ENCODE measurements around the gene GPANK1.

GPANK1 gene

GRCh38 chr6:31634131-31634530, 30.7 kb downstream of the GPANK1 start:
- H3K27ac ChIP-seq (ENCODE audit: low read length): no peak overlapping the region
- peaks cover 0 to 3% of the 10 kb centered on the region in 2 donors for H3K4me1 ChIP-seq (ENCODE audit: control insufficient read depth in 1 of 2, insufficient read depth in 2 of 2, low read length in 2 of 2)
- no peaks in the 10 kb centered on the region for H3K27me3 ChIP-seq (ENCODE audit: low read depth, low read length)
- no peak overlapping the region for H3K4me3 ChIP-seq (ENCODE audit: low read depth in 1 of 2, low read length in 2 of 2)
- H3K9me3 ChIP-seq (ENCODE audit: control insufficient read depth in 1 of 2, low read length in 2 of 2): no peaks in the 10 kb centered on the region
- H3K36me3 ChIP-seq (ENCODE audit: control insufficient read depth in 1 of 2, insufficient read depth in 2 of 2, low read length in 2 of 2): peaks cover 65 to 96% of the 10 kb centered on the region in 2 donors

- no peaks in the 10 kb centered on the region for H3K9me3 ChIP-seq (ENCODE audit: control insufficient read depth in 1 of 2, low read length in 2 of 2)
- H3K36me3 ChIP-seq (ENCODE audit: control insufficient read depth in 1 of 2, insufficient read depth in 2 of 2, low read length in 2 of 2): peaks cover 69 to 96% of the 10 kb centered on the region in 2 donors
- no peak overlapping the region for H3K27ac ChIP-seq (ENCODE audit: low read length)
- peaks cover 0 to 3% of the 10 kb centered on the region in 2 donors for H3K4me1 ChIP-seq (ENCODE audit: control insufficient read depth in 1 of 2, insufficient read depth in 2 of 2, low read length in 2 of 2)
- H3K4me3 ChIP-seq (ENCODE audit: low read depth in 1 of 2, low read length in 2 of 2): no peak overlapping the region
- no peaks in the 10 kb centered on the region for H3K27me3 ChIP-seq (ENCODE audit: low read depth, low read length)
Observed at GRCh38 chr6:31633447-31633846, 31.4 kb downstream of the GPANK1 start.

- Histone ChIP-seq H3K4me1 (ENCODE audit: control insufficient read depth in 1 of 2, insufficient read depth in 2 of 2, low read length in 2 of 2) (peaks cover 0 to 3% of the 10 kb centered on the region in 2 donors), H3K9me3 (ENCODE audit: control insufficient read depth in 1 of 2, low read length in 2 of 2) (no peaks in the 10 kb centered on the region), H3K36me3 (ENCODE audit: control insufficient read depth in 1 of 2, insufficient read depth in 2 of 2, low read length in 2 of 2) (peaks cover 76 to 97% of the 10 kb centered on the region in 2 donors), H3K27ac (ENCODE audit: low read length) (no peak overlapping the region), H3K27me3 (ENCODE audit: low read depth, low read length) (no peaks in the 10 kb centered on the region), H3K4me3 (ENCODE audit: low read depth in 1 of 2, low read length in 2 of 2) (no peak overlapping the region)
Observed at GRCh38 chr6:31632279-31632946, 32.4 kb downstream of the GPANK1 start.

GRCh38 chr6:31631681-31632278, 33.0 kb downstream of the GPANK1 start:
- Histone ChIP-seq H3K4me1 (ENCODE audit: control insufficient read depth in 1 of 2, insufficient read depth in 2 of 2, low read length in 2 of 2) (peaks cover 0 to 3% of the 10 kb centered on the region in 2 donors), H3K36me3 (ENCODE audit: control insufficient read depth in 1 of 2, insufficient read depth in 2 of 2, low read length in 2 of 2) (peaks cover 77 to 97% of the 10 kb centered on the region in 2 donors), H3K9me3 (ENCODE audit: control insufficient read depth in 1 of 2, low read length in 2 of 2) (no peaks in the 10 kb centered on the region), H3K27me3 (ENCODE audit: low read depth, low read length) (no peaks in the 10 kb centered on the region), H3K27ac (ENCODE audit: low read length) (no peak overlapping the region), H3K4me3 (ENCODE audit: low read depth in 1 of 2, low read length in 2 of 2) (no peak overlapping the region)

- no peak overlapping the region for H3K27ac ChIP-seq (ENCODE audit: low read length)
- no peaks in the 10 kb centered on the region for H3K9me3 ChIP-seq (ENCODE audit: control insufficient read depth in 1 of 2, low read length in 2 of 2)
- peaks cover 0 to 3% of the 10 kb centered on the region in 2 donors for H3K4me1 ChIP-seq (ENCODE audit: control insufficient read depth in 1 of 2, insufficient read depth in 2 of 2, low read length in 2 of 2)
- H3K27me3 ChIP-seq (ENCODE audit: low read depth, low read length): no peaks in the 10 kb centered on the region
- peaks cover 77 to 97% of the 10 kb centered on the region in 2 donors for H3K36me3 ChIP-seq (ENCODE audit: control insufficient read depth in 1 of 2, insufficient read depth in 2 of 2, low read length in 2 of 2)
- no peak overlapping the region for H3K4me3 ChIP-seq (ENCODE audit: low read depth in 1 of 2, low read length in 2 of 2)
Observed at GRCh38 chr6:31631209-31631608, 33.6 kb downstream of the GPANK1 start.

- no peak overlapping the region for H3K4me3 ChIP-seq (ENCODE audit: low read depth in 1 of 2, low read length in 2 of 2)
- peaks cover 0 to 3% of the 10 kb centered on the region in 2 donors for H3K4me1 ChIP-seq (ENCODE audit: control insufficient read depth in 1 of 2, insufficient read depth in 2 of 2, low read length in 2 of 2)
- no peaks in the 10 kb centered on the region for H3K27me3 ChIP-seq (ENCODE audit: low read depth, low read length)
- H3K9me3 ChIP-seq (ENCODE audit: control insufficient read depth in 1 of 2, low read length in 2 of 2): no peaks in the 10 kb centered on the region
- no peak overlapping the region for H3K27ac ChIP-seq (ENCODE audit: low read length)
- H3K36me3 ChIP-seq (ENCODE audit: control insufficient read depth in 1 of 2, insufficient read depth in 2 of 2, low read length in 2 of 2): peaks cover 77 to 97% of the 10 kb centered on the region in 2 donors
Observed at GRCh38 chr6:31630177-31630934, 34.4 kb downstream of the GPANK1 start.

- peaks cover 0 to 3% of the 10 kb centered on the region in 2 donors for H3K4me1 ChIP-seq (ENCODE audit: control insufficient read depth in 1 of 2, insufficient read depth in 2 of 2, low read length in 2 of 2)
- peaks cover 73 to 97% of the 10 kb centered on the region in 2 donors for H3K36me3 ChIP-seq (ENCODE audit: control insufficient read depth in 1 of 2, insufficient read depth in 2 of 2, low read length in 2 of 2)
- H3K9me3 ChIP-seq (ENCODE audit: control insufficient read depth in 1 of 2, low read length in 2 of 2): no peaks in the 10 kb centered on the region
- H3K27ac ChIP-seq (ENCODE audit: low read length): no peak overlapping the region
- no peak overlapping the region for H3K4me3 ChIP-seq (ENCODE audit: low read depth in 1 of 2, low read length in 2 of 2)
- no peaks in the 10 kb centered on the region for H3K27me3 ChIP-seq (ENCODE audit: low read depth, low read length)
Observed at GRCh38 chr6:31629014-31629413, 35.8 kb downstream of the GPANK1 start.

GRCh38 chr6:31627690-31628287, 37.0 kb downstream of the GPANK1 start:
- Histone ChIP-seq H3K4me3 (ENCODE audit: low read depth in 1 of 2, low read length in 2 of 2) (no peak overlapping the region), H3K27ac (ENCODE audit: low read length) (no peak overlapping the region), H3K4me1 (ENCODE audit: control insufficient read depth in 1 of 2, insufficient read depth in 2 of 2, low read length in 2 of 2) (peaks cover 0 to 5% of the 10 kb centered on the region in 2 donors), H3K27me3 (ENCODE audit: low read depth, low read length) (no peaks in the 10 kb centered on the region), H3K9me3 (ENCODE audit: control insufficient read depth in 1 of 2, low read length in 2 of 2) (no peaks in the 10 kb centered on the region), H3K36me3 (ENCODE audit: control insufficient read depth in 1 of 2, insufficient read depth in 2 of 2, low read length in 2 of 2) (peaks cover 78 to 96% of the 10 kb centered on the region in 2 donors)

GRCh38 chr6:31626952-31627351, 37.8 kb downstream of the GPANK1 start:
- H3K36me3 ChIP-seq (ENCODE audit: control insufficient read depth in 1 of 2, insufficient read depth in 2 of 2, low read length in 2 of 2): peaks cover 70 to 88% of the 10 kb centered on the region in 2 donors
- H3K4me1 ChIP-seq (ENCODE audit: control insufficient read depth in 1 of 2, insufficient read depth in 2 of 2, low read length in 2 of 2): peaks cover 0 to 10% of the 10 kb centered on the region in 2 donors
- H3K27ac ChIP-seq (ENCODE audit: low read length): no peak overlapping the region
- no peaks in the 10 kb centered on the region for H3K27me3 ChIP-seq (ENCODE audit: low read depth, low read length)
- no peak overlapping the region for H3K4me3 ChIP-seq (ENCODE audit: low read depth in 1 of 2, low read length in 2 of 2)
- no peaks in the 10 kb centered on the region for H3K9me3 ChIP-seq (ENCODE audit: control insufficient read depth in 1 of 2, low read length in 2 of 2)

GRCh38 chr6:31624070-31624469, 40.7 kb downstream of the GPANK1 start:
- H3K4me3 ChIP-seq (ENCODE audit: low read depth in 1 of 2, low read length in 2 of 2): no peak overlapping the region
- H3K9me3 ChIP-seq (ENCODE audit: control insufficient read depth in 1 of 2, low read length in 2 of 2): no peaks in the 10 kb centered on the region
- peaks cover 0 to 17% of the 10 kb centered on the region in 2 donors for H3K4me1 ChIP-seq (ENCODE audit: control insufficient read depth in 1 of 2, insufficient read depth in 2 of 2, low read length in 2 of 2)
- no peaks in the 10 kb centered on the region for H3K27me3 ChIP-seq (ENCODE audit: low read depth, low read length)
- H3K27ac ChIP-seq (ENCODE audit: low read length): no peak overlapping the region
- H3K36me3 ChIP-seq (ENCODE audit: control insufficient read depth in 1 of 2, insufficient read depth in 2 of 2, low read length in 2 of 2): peaks cover 53 to 59% of the 10 kb centered on the region in 2 donors

GRCh38 chr6:31622684-31623091, 42.1 kb downstream of the GPANK1 start:
- H3K36me3 ChIP-seq (ENCODE audit: control insufficient read depth in 1 of 2, insufficient read depth in 2 of 2, low read length in 2 of 2): peaks cover 40 to 45% of the 10 kb centered on the region in 2 donors
- no peaks in the 10 kb centered on the region for H3K9me3 ChIP-seq (ENCODE audit: control insufficient read depth in 1 of 2, low read length in 2 of 2)
- H3K4me3 ChIP-seq (ENCODE audit: low read depth in 1 of 2, low read length in 2 of 2): peak overlapping the region; percentile 93
- no peaks in the 10 kb centered on the region for H3K27me3 ChIP-seq (ENCODE audit: low read depth, low read length)
- H3K4me1 ChIP-seq (ENCODE audit: control insufficient read depth in 1 of 2, insufficient read depth in 2 of 2, low read length in 2 of 2): peaks cover 0 to 17% of the 10 kb centered on the region in 2 donors
- peak overlapping the region; percentile 92 for H3K27ac ChIP-seq (ENCODE audit: low read length)

All from muscle layer of duodenum (tissue), 2 donors.